H1 (cell line): ENCODE results near the gene P2RX1. TPM values are rescaled to one million over a fixed set of nuclear protein-coding genes. Genes with fewer than 3 reads are reported as not detected.

Source experiments
- CHD7 ChIP-seq: fragments of 300-600 bp; sonication (generic); IDR thresholded peaks from 2 replicates; pipeline ENCODE4 v1.7.1; 2012; ENCODE audit warnings: low read length, moderate library complexity, mild to moderate bottlenecking, inconsistent platforms; ENCODE audit not compliant: insufficient replicate concordance
- CTCF ChIP-seq, 3 experiments: IDR thresholded peaks; 1 replicate in 2 of 3; 2 replicates in 1 of 3; pipeline versions ENCODE4 v1.5.1 to v1.6.1; 2011; ENCODE audit warnings: low read length in 3 of 3, mild to moderate bottlenecking in 3 of 3, inconsistent platforms in 2 of 3, low read depth in 1 of 3, moderate library complexity in 1 of 3; ENCODE audit not compliant: insufficient read depth in 1 of 3; ENCODE audit errors: control extremely low read depth in 1 of 3
- JUN ChIP-seq: IDR thresholded peaks from 2 replicates; pipeline ENCODE4 v1.6.1; 2011; ENCODE audit warnings: low read depth, mild to moderate bottlenecking, improper control_type of control experiment, low read length
- MAX ChIP-seq: IDR thresholded peaks from 2 replicates; pipeline ENCODE4 v1.6.1; 2012; ENCODE audit warnings: inconsistent platforms
- RAD21 ChIP-seq, 2 experiments: IDR thresholded peaks in 1 of 2; conservative IDR thresholded peaks in 1 of 2; 2 replicates each; pipeline ENCODE4 v1.6.1; 2011; ENCODE audit warnings: low read depth in 2 of 2, low read length in 2 of 2, improper control_type of control experiment in 1 of 2, inconsistent platforms in 1 of 2, mild to moderate bottlenecking in 1 of 2, moderate library complexity in 1 of 2
- RFX5 ChIP-seq: IDR thresholded peaks from 2 replicates; pipeline ENCODE4 v1.6.1; 2011; ENCODE audit warnings: low read depth, low read length, improper control_type of control experiment, borderline replicate concordance
- TEAD4 ChIP-seq: IDR thresholded peaks from 2 replicates; pipeline ENCODE4 v1.6.1; 2012; ENCODE audit warnings: low read depth, low read length, inconsistent platforms, mixed read lengths
- polyA plus RNA-seq, 7 experiments: library from polyadenylated mRNA; depleted of rRNA in 3 of 7; stranded (reverse) in 5 of 7; unstranded in 2 of 7; fragments of >200 nt in 5 of 7; fragments of 200-250 nt in 2 of 7; gene quantifications; 1 replicate in 5 of 7; 2 replicates in 1 of 7; 4 replicates in 1 of 7; pipeline versions ENCODE4 v1.2.1 to v1.2.3, GENCODE V29; 2011 to 2013; ENCODE audit warnings: missing spikeins in 2 of 7, mixed read lengths in 2 of 7
- total RNA-seq: library from RNA; stranded (reverse); fragmentation: NEBNext Ultra II Directional; extraction: Animal tissue kit (Norgen Biotek cat#: 25700); gene quantifications from 2 replicates; pipeline ENCODE4 v1.2.1, GENCODE V29; 2021

P2RX1 gene
- total and polyA plus RNA-seq, 2 of the 8 experiments (the other 6 are each of a cell fraction or from before 2014, with no cell fraction given) = 0.45 to 1.1 TPM

- TF ChIP-seq CHD7 (no peak), MAX (no peak), CTCF (IDR thresholded peaks at IDR 0.05; ENCODE audit: control extremely low read depth in 1 of 3, insufficient read depth in 1 of 3, low read depth in 1 of 3, low read length in 3 of 3) (no peak), RFX5 (no peak), JUN (no peak), RAD21 (IDR thresholded peaks at IDR 0.05 in 1 of 2, conservative IDR thresholded peaks at IDR 0.05 in 1 of 2; ENCODE audit: low read depth in 2 of 2, low read length in 2 of 2) (no peak), TEAD4 (no peak)
Observed at GRCh38 chr17:3909257-3909656, 7.0 kb downstream of the P2RX1 start (continued).
